ENCODE measurements around the gene DNAH14. TPM values are rescaled to one million over a fixed set of nuclear protein-coding genes. Genes with fewer than 3 reads are reported as not detected.

The DNAH14 gene
- total and polyA plus RNA-seq, 2 of the 4 experiments (the other 2 are of a cell fraction) = 2.7 to 3.6 TPM

DNA sequence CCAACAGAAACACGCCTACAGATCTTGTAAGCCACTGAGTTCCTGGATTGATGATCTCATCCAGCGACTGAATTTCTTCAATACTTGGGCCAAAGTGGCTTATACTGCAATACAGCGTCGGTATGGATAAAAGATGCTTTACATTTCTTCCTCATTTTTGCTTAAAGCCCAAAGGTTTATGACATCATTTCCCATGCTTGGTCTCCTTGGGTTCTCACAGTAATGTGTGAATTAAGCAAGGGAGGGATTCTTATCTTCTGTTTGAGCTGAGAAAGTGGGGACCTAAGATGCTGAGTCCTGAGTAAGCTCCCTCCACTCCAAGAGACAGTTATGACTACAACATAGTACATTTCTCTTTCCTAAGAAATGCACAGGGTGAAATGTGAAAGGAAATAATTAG, 458.9 kb downstream of the DNAH14 start:
- intact Hi-C loops (cut with micrococcal nuclease) (no loop called here), in situ Hi-C loops (cut with MboI; ENCODE audit: low sequenced_read_pairs) (no loop called here), dilution Hi-C loops (cut with HindIII; ENCODE audit: low sequenced_read_pairs, unreplicated experiment) (no loop called here)
- BruUV-seq (replicated peaks) = no TSS peak
- Histone ChIP-seq H3K79me1 (ENCODE audit: low read depth in 1 of 2, low read length in 2 of 2) (no peaks in the 10 kb centered on the region), H2BK20ac (ENCODE audit: low read depth, low read length) (no peak overlapping the region), H2AK9ac (replicated peaks; ENCODE audit: low read depth, low read length, poor library complexity) (no peak overlapping the region), H3K36me3 (ENCODE audit: control insufficient read depth, insufficient read depth, low read length) (no peaks in the 10 kb centered on the region), H4K20me1 (ENCODE audit: insufficient read depth, low read length) (no peaks in the 10 kb centered on the region), H2AK5ac (ENCODE audit: low read depth, low read length) (no peak overlapping the region), H4K5ac (ENCODE audit: low read depth, low read length) (no peak overlapping the region), H3K18ac (ENCODE audit: low read depth, low read length) (no peak overlapping the region), H3K4me1 (ENCODE audit: control insufficient read depth, insufficient read depth, low read length) (no peaks in the 10 kb centered on the region), H2BK5ac (ENCODE audit: low read depth, low read length, poor library complexity, severe bottlenecking) (no peak overlapping the region), H2BK120ac (ENCODE audit: low read depth, low read length) (no peak overlapping the region), H3K27me3 (ENCODE audit: control insufficient read depth, insufficient read depth, low read length) (no peaks in the 10 kb centered on the region), H2AFZ (replicated peaks; ENCODE audit: low read length, poor library complexity) (no peak overlapping the region), H4K8ac (ENCODE audit: low read depth in 2 of 2, low read length in 2 of 2) (no peak overlapping the region), H3K4me3 (ENCODE audit: insufficient read depth, low read depth, low read length) (no peak overlapping the region), H3K27ac (ENCODE audit: insufficient read depth, low read length) (no peak overlapping the region), H3K9ac (ENCODE audit: low read depth, low read length) (no peak overlapping the region), H3K56ac (ENCODE audit: extremely low read depth, insufficient read depth, low read length) (no peak overlapping the region), H3K4me2 (ENCODE audit: low read depth, low read length) (no peak overlapping the region), H3K9me3 (ENCODE audit: control insufficient read depth, insufficient read depth, low read length) (no peaks in the 10 kb centered on the region), H3K4ac (ENCODE audit: low read depth, low read length) (no peak overlapping the region), H3K23ac (ENCODE audit: low read depth, low read length) (no peak overlapping the region), H4K91ac (ENCODE audit: insufficient read depth, low read depth, low read length) (no peak overlapping the region), H2BK15ac (ENCODE audit: low read depth, low read length) (no peak overlapping the region), H3K14ac (replicated peaks; ENCODE audit: low read depth, low read length) (no peak overlapping the region), H3K9me1 (ENCODE audit: insufficient read depth, low read length) (no peaks in the 10 kb centered on the region)
- 64% methylated on average over 2 of the region's 4 CpGs; no CpG with 5 or more reads in 1 of the 2 experiments for WGBS, 2 experiments (ENCODE audit: extremely low coverage in 2 of 2, insufficient read length in 1 of 2)
- ChIA-PET POLR2A (ENCODE audit: unreplicated experiment) (interaction anchor here (0.6 kb wide), 1 partner anchor 687 kb away, joined by 5 read pairs; no protein-coding TSS in a partner anchor), CTCF (no interaction called here)
- DNase-seq = peak; percentile 5
- no peak for ATAC-seq (ENCODE audit: low read depth)
- TF ChIP-seq FOS (IDR thresholded peaks at IDR 0.05; ENCODE audit: low read depth, low read length) (no peak), BHLHE40 (IDR thresholded peaks at IDR 0.05; ENCODE audit: low read depth, low read length) (no peak), CHD1 (IDR thresholded peaks at IDR 0.05; ENCODE audit: low read depth, low read length) (no peak), MXI1 (IDR thresholded peaks at IDR 0.05; ENCODE audit: borderline replicate concordance, low read depth, low read length) (no peak), POLR2A (IDR thresholded peaks at IDR 0.05; ENCODE audit: low read depth, low read length) (no peak), USF2 (IDR thresholded peaks at IDR 0.05; ENCODE audit: low read depth, low read length) (no peak), RFX5 (IDR thresholded peaks at IDR 0.05; ENCODE audit: low read depth, low read length) (no peak), RCOR1 (IDR thresholded peaks at IDR 0.05; ENCODE audit: insufficient replicate concordance, low read length) (no peak), CEBPB (IDR thresholded peaks at IDR 0.05; ENCODE audit: low read depth, low read length) (no peak), MAZ (IDR thresholded peaks at IDR 0.05; ENCODE audit: borderline replicate concordance, low read depth, low read length) (no peak), MAFK (IDR thresholded peaks at IDR 0.05; ENCODE audit: low read depth, low read length) (no peak)
- TF ChIP-seq, protein P1, sequence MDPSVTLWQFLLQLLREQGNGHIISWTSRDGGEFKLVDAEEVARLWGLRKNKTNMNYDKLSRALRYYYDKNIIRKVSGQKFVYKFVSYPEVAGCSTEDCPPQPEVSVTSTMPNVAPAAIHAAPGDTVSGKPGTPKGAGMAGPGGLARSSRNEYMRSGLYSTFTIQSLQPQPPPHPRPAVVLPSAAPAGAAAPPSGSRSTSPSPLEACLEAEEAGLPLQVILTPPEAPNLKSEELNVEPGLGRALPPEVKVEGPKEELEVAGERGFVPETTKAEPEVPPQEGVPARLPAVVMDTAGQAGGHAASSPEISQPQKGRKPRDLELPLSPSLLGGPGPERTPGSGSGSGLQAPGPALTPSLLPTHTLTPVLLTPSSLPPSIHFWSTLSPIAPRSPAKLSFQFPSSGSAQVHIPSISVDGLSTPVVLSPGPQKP (IDR thresholded peaks at IDR 0.05; ENCODE audit: borderline replicate concordance, low read depth, low read length) = no peak

Measured in IMR-90 (cell line).